Stimulated activated CD8-positive, alpha-beta memory T cell treated with anti-CD3 and anti-CD28 coated beads, Interleukin-2, amount 100 ng/mL, for 1 hour (primary cell): ENCODE measurements around the gene TUBA3D.
"Not testable (repeated sequence)": the region's sequence is repeated elsewhere in the genome, so short reads cannot be mapped to it uniquely, and the experiment has no call there.

Experiments used
- DNase-seq, 2 donors: peaks; one replicate each; pipeline ENCODE4 v3.0.0-alpha.2; 2020; ENCODE audit warnings: low read depth in 2 of 2

TUBA3D gene

DNA sequence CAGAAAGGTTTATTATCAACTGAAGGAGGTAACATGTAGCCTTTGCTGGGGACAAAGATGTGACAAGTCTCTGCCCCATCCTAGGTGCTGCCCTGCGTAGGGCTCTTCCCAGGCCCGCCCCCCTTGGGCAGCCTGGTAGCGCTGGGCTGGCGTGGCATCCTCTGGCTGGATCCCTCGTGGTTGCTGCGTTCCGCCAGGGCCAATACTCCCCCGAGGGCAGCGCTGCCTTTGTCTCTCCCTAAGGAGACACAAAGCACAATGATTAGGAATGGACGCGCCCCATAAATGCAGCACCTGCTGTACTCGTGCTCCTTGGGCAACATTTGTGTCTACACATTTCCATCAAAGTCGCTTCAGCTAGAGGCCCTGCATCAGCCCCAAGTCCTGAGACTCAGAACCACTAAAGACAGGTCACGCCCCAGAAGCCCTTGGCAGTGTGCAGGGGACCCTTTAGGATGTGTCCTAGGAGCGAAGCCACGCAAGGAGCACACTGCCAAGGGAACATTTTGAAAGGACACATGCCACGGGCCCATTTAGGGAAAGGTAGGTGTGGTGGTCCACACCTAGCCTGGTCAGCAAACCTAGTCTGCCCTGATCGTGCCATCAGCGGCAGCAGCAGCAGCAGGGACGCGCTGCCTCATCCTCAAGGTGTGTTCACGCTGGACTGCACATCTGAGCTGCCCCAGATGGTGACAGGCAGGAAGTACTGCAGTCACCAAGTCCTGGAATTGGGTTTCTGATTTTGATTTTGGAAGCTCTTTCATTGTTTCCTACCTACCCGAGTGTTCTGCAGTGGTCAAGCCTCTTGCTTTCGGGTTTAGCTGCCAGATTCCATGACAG, 8.3 kb downstream of the TUBA3D start:
- DNase-seq: not testable (repeated sequence)

DNA sequence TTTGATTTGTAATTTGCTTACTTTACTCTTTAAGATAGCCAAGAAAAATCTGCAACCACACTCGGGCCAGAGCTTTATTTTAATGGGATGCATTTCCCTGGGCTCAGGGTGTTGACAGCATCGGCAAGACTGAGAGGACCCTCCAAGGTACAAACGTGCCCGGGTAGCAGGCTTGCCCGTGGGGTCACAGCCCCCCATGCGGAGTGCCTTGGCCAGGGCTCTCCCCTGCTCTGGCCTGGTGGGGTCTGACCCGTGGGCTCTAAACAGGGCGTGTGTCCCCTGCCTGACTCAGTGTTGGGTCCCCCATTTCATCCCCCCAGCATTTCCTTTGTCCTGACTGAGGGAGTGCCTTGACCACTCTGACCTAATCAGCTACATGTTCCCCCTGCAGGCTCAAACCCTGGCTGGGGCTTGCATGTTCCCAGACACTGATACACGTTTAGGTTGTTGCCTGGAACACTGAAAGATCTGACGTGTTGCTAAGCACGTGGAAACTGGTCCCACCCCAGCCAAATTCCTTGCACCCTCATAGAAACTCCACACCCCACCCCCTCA, 9.1 kb downstream of the TUBA3D start:
- DNase-seq: not testable (repeated sequence)

DNA sequence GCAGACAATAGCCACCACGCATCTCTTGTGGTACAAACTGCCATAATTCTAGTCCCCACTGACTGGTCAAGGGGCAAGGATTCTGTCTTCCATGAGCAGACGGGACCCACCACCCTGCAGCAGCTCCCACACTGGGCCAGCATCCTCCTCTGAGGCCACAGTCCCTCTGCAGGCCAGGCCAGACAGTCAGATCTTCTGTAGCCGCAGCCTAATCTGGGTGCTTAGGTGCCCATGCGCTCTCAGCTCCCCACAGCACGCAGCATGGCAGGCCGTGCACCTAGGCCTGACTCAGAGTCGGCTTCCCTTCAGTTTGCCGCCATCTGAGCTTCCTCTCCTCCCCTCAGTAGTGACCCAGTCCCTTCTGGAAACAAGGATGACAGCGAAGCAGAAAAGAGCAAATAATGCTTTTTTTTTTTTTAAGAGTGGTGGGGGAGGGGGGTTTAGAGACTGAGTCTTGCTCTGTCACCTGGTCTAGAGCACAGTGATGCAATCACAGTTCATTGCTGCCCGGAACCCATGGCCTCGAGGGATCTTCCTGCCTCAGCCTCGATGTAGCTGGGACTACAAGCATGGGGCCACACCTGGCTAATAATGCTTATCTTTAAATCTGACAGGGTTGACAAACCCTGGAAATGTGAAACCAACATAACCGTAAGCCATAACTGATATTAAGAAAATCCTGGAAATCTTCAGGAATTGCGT, 10.4 kb downstream of the TUBA3D start:
- not testable (repeated sequence) for DNase-seq

DNA sequence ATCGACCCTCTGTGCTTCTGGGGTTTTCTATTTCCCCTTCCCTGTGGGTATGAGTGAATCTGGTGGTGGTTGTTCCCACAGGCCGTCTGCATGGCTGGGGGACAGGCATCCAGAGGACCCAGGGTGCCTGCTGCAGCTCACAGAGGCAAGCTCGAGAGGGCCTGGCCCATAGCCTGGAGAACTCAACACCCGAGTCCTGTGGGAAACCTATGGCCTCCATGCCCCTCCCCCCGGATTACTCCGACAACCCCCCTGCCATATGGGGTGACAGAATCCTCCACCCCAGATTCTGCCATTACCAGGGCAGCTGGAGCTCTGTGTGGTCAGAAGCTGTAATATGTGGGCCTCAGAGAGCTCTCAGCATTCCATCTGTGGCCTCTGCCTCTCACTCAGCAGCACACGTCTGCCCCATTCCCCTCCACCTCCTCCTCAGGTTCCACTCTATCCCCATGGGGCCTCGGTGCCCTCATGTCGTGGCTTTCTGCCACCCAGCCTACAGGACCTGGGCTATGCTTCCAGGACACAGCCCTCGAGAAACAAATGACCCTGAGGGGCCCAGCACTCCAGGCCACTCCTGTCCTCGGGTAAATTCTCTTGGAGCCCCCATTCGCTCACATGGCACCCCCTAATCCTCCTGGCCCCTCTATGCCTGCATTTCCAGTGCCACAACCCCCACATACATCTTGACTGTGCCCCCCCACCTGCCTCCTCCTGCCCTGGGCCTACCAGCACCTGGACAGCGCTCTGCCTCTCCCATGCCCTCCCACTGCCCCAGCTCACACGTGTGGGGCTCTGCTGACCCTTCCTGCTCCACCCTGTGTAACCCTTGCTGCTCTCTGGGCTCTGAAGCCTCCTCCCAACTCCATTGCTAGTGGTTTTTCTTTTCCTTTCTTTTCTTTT, 12.6 kb downstream of the TUBA3D start:
- no peak for DNase-seq

DNA sequence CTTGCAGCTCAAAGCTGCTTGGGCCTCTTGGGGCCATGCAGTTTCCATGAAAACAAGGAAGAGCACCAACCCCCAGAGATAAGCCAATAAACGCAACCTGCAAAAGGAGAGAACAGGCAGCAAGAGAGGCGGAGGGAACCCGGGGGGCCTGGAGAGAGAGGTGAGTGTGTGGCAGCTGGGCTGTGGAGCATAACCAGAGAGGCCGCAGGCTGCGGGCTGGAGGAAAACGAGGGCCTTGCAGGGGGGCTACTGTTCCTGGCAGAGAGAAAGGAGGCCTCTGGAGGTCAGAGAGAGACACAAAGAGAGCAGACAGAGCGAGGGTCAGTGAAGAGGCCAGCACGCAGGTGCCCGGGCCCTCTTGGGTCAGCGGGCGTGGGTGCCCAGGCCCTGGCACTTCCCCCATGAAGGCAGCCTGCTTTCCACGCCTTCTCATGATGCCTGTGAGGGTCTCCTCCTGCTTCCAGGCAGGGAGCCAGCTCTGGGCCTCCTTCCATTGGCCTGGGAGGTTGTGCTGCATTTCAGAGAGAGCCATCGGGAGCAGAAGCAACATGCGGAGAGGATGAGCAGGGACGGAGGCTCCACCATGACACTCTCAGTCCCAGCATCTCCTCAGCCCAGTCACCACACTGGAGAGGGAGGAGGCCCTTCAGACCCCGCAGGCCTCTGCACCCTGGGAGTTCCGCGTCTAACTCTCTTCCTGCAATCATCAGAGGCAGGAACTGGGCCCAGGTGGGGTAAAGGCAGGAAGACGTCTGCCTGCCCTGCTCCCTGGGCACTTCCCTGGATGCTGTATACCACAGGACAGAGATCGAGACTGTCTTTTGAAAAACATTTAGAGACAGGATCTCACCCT, 14.9 kb downstream of the TUBA3D start:
- not testable (repeated sequence) for DNase-seq

DNA sequence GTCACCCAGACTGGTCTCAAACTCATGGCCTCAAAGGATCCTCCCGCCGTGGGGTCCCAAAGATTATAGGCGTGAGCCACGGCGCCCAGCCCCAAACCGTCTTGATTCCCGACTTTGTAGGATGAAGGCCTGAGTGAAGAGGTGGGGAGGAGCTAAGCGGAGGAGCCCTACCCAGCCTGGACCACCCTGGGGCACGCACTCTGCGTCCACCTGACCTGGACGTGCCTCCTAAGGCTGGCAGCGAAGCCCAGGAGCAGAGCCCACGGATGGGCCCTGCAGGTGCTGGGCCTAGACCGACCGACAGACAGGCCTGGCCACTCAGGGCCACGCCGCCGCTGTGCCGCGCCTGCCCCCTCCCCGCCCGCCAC, 15.5 kb downstream of the TUBA3D start:
- not testable (repeated sequence) for DNase-seq

DNA sequence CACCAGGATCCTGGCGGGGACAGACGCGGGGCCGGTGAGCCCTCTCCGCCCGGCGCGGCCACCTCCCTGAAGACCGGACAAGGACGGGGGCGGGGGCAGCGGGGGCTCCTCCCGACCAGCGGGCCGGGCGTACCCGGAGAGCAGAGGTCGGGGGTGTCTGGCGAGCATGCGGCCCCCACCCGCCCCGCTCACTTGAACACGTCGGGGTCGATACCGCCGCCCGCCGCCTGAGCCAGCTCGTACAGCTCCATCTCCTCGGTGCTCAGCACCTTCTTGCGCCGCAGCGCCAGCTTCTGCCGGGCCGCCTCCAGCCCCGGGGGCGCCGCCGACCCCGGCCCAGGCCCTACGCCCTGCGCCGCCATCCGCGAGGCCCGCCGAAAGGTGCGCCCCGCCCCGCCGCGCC, 16.1 kb downstream of the TUBA3D start, which contains the start of gene MZT2A:
TSS of gene MZT2A (minus strand) at position 383 of the 403 bp plus-strand sequence. CDS start at position 362, 21 bp downstream.
- not testable (repeated sequence) for DNase-seq

DNA sequence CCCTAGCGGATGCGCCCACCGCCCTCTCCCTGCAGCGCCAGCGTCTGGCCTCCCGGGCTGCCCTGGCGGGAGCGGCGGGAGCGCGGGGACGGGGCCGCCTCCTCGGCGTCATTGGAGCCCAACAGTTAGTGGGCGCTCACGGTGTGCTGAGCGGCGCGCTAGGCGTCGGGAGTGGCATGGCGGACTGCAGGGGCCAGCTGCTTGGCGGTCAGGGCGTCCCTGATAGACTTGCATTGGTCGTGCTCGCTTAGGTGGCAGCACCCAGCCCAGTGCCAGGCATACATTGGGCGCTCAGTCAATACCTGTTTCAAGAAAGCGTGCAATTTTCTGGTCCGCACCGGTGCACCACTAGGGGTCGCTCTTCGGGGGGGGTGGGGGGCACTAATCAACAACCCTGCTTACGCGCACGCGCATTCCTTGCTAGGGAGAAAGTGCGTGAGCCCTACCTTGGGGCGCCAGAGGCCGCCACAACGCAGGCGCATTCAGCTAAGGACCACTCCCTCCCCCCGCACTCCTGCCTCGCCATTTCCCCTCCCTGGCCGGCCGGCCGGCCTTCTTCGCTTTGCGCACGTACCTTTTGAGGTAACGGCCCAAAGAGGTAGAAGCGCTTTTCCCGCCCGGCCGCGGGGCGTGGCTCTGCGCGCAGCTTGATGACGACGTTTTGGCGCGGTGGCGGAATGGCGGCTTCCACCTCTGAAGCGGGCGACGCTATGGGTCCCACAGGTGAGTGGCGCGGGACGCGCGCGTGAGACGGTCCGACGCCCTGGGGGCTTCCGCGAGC, 16.7 kb downstream of the TUBA3D start:
- DNase-seq: peak; percentile 81 to 85

DNA sequence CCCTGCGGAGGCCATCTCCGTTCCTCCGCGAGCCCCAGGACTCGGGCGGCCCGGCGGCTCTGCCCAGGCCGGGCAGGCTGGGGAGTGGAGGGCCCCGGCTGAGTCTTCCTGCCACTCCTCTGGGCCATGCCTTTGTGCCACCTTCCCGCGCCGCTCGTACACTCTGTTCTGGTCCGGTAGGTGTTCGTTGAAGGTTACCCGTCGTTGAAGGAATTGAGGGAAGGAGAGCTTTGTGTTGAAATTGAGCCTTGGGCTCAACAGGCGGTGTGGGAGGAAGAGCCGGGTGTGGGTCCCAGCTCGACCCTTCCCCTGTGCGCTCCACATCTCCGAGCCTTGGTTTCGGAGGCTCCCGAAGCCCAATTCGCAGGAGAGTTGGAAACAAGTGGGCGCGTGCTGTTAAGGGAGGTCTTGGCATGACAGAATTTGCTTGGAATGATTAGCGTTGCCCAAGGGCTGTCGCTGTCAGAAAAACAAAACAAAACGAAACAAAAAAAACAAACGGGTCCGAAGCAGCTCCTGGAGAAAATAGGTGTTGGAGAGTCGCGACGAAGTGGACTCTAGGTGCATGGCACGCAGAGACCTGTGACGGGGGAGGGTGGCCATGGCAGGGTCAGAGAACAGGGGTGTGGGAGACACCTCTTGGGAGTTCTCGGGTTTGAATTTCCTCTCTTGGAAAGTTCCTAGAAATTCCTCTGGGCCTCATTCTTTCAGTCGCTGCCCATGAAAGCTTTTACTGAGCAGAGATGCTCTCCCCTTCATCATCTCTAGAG, 17.5 kb downstream of the TUBA3D start:
- DNase-seq: no peak

DNA sequence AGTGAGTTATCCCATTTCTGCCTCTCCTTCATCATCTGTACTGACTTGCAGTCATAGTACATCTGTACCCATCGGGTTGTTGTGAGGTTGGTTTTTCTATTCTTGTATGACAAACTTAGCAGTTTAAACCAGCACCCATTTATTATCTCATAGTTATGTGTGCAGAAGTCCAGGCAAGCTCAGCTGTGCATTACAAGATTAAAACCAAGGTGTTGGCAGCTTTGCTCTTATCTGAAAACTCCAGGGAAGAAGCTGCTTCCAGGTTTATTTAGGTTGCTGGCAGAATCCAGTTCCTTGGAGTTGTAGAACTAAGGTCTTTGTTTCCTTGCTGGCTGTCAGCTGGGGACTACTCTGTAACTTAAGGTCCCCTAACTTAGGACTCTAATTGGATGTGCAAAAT, 19.6 kb downstream of the TUBA3D start:
- DNase-seq: not testable (repeated sequence)

DNA sequence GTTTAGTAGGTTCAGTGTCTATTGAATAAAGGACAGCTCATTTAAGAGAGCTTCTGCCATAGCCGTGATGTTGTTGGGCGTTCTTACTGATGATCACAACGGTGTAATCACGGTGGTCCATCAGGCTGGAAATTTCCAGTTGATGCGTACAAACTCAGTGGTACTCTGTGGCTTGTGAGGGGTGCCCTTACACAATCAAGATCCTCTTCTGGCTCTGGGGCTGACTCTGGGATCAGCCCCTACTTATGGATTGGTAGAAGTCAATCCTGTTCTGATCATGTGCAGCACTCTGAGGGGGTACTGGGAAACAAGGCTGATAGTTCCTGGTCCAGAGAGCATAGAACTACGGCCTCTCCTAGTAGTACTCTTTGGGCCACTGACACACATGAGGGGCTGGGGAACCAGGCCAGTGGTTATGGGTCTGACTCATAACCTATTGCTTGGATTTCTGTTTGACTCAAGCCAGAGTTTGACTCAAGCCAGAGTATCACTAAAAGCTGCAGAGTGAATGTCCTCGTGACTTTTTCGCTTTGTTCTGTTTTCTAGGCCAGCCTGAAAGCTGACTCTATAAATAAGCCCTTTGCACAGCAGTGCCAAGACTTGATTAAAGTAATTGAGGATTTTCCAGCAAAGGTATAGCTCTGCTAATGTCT, 22.5 kb downstream of the TUBA3D start:
- not testable (repeated sequence) for DNase-seq

DNA sequence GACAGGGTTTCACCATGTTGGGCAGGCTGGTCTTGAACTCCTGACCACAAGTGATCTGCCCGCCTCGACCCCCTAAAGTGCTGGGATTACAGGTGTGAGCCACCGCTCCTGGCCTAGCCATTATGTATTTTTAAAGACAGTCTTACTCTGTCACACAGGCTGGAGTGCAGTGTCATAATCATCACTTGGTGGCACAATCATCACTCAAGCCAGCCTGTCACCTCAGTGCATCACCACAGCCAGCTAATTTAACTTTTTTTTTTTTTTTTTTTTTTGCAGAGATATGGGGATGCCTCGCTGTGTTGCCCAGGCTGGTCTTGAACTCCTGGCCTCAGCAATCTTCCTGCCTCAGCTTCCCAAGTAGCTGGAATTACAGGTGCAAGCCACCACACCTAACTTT, 27.7 kb downstream of the TUBA3D start:
- DNase-seq: not testable (repeated sequence)

DNA sequence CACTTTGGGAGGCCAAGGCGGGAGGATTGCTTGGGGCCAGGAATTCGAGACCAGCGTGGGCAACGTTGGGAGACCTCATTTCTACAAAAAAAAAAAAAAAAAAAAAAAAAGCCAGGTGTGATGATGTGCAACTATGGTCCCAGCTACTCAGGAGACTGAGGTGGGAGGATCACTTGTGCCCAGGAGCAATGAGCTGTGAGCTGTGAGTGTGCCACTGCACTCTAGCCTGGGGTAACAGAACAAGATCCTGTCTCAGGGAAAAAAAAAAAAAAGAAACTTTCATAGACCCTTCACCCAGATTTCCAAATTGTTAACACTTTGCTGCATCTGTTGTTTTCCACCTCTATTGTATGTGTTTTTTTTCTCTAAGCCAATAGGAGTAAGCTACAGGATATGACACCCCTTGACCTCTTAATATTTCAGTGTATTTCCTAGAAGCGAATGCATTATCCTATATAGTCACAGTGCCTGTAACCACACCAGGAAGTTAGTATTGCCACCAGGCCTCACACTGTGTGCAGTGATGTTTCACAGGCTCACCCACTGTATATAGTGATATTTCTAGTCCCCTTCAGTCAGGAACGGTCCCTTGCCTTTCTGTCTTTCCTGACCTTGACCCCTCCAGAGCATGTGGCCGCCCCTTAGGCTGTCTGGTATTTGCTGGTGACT, 28.3 kb downstream of the TUBA3D start:
- DNase-seq: not testable (repeated sequence)

DNA sequence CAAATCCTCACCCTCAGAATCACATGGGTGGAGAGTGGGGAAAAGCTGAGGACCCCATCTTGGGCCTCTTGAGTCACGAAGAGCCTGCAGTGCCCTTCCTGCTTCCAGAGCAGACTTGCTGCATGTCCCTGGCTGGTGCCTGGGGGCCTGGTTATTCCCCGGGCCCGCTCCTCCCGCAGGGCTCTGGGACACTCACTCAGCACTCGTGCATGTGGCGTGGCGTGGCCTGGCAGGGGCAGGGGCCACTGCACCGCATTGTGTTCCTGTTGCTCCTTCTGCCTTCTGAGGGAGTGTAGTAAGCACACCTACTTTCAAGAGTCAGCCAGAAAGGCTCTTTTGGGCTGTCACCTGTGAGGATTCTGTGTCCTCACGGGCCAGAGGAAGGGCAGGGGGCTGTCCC, 33.7 kb downstream of the TUBA3D start:
- DNase-seq: no peak

DNA sequence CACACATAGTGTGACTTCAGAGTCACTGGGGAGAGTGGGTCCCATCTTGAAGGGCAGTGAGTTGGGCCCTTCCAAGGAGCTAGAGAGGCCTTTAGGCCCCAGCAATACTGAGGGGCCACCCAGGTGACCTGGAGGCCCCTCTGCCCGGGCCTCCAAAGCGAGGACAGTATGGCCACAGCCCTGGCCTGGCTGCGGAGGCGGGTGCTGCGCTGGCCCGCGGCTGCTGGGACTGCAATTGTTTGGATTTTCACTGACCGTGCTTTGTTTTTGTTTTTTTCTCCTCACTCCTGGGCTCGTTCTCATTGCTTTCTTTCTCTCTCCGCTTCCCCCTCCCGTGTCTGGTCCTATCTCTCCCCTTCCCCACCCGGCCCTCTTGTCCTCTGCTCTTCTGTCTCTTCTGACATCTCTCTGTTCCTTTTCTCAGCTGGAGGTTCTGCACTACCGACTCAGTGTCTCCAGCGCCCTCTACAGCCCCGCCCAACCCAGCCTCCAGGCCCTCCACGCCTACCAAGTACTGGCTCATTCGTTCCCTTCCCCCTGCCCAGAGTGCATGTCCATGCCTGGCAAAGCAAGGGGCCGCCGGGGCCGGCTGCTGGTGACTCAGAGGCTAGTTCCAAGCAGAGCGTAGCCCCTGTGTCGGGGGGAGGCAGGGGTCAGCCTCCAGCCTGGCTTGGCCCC, 35.5 kb downstream of the TUBA3D start:
- not testable (repeated sequence) for DNase-seq

DNA sequence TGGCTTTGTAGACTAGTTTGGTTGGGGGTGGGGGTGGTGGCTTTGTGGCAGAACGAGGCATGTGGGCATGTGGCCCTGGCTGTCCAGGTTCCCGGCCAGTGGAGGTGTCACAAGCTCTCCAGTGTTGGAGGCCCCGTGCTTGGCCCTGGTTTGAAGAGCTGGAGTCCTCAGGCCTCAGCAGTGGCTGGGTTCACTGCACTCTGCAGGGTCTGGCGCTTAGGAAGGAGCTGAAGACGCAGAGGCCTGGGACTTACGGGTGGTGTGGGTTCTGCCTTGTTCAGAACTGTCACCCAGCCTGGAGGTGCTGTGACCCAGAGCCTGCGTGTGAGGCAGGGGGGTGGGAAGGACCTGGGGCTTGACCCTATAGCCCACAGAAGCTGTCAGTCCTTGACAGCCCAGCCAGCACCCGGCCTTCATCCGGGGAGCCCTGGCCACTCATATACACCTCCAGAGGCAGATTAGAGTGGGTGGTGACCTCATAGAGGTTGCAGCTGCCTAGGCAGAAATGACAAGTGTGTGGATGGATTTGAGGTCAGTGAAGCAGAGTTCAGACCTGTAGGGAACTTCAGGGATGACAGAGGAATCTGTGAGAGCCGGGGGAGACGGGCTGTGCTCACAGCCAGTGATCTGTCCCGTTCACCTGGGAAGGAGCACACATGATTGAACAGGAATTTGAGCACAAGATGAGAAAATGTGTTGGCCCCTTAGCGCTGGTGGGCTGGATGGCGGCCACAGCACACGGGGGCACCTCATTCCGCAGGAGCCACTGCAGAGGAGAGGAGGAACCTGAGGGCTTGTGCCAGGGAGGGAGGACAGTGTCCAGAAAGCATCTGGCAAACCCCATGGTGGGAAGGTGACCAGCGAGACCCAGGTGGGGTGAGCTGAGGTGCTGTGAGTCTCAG, 36.3 kb downstream of the TUBA3D start:
- not testable (repeated sequence) for DNase-seq
